HepG2 (cell line): ENCODE measurements around the gene ZNF474. TPM values are rescaled to one million over a fixed set of nuclear protein-coding genes. Genes with fewer than 3 reads are reported as not detected.

Experiments
- ATAC-seq: fragments of 200-7000 bp; cut with Tn5 transposase; 3 replicates; pipeline ENCODE4 v1.9.1; 2020; ENCODE audit warnings: mild to moderate bottlenecking, moderate library complexity
- BruUV-seq: library from RNA; stranded (reverse); fragments of 400-500 nt; replicated peaks from 2 replicates; lab custom pipeline; 2021; lab: Mats Ljungman, UMichigan
- CTCF ChIA-PET: fragments of 300-600 bp; formaldehyde crosslinking; extraction: SDS; loops from one replicate; lab custom pipeline; 2021; ENCODE audit warnings: low total read pairs, inconsistent platforms, low intra/inter-chr PET ratio; lab: Yijun Ruan, JAX
- POLR2A ChIA-PET: fragments of 350-600 bp; sonication (Branson Sonifier 250); formaldehyde crosslinking; loops from one replicate; lab custom pipeline; 2020; ENCODE audit warnings: antibody characterized with exemption, inconsistent platforms; lab: Yijun Ruan, JAX
- DNase-seq: peaks from one replicate; pipeline ENCODE4 v3.0.0-alpha.2; 2015; ENCODE audit warnings: low spot score
- FAIRE-seq: peaks from 3 replicates; lab custom pipeline; 2011; peaks lifted over from hg19 to GRCh38; lab: Jason Lieb, UNC
- H2AFZ ChIP-seq: one replicate; pipeline ENCODE4 v1.6.1; 2011; ENCODE audit warnings: low read length, inconsistent platforms
- H3K27ac ChIP-seq: fragments of 300-600 bp; 3 replicates; pipeline ENCODE4 v1.8.0; 2011; ENCODE audit warnings: mixed run types, mild to moderate bottlenecking, mixed read lengths, low read length, inconsistent platforms; ENCODE audit not compliant: insufficient read depth; ENCODE audit errors: extremely low read length
- H3K27me3 ChIP-seq, 2 experiments: fragments of 200-600 bp in 1 of 2; 2 replicates in 1 of 2; 3 replicates in 1 of 2; pipeline versions ENCODE4 v1.6.0 to v1.8.0; 2011; ENCODE audit warnings: low read length in 2 of 2, mild to moderate bottlenecking in 2 of 2, moderate library complexity in 2 of 2, inconsistent platforms in 1 of 2; ENCODE audit not compliant: insufficient read depth in 2 of 2, control insufficient read depth in 1 of 2
- H3K36me3 ChIP-seq, 2 experiments: fragments of 200-600 bp in 1 of 2; replicated peaks in 1 of 2; 2 replicates in 1 of 2; 3 replicates in 1 of 2; pipeline versions ENCODE4 v1.5.1 to v1.8.0; 2011; ENCODE audit warnings: low read length in 2 of 2, inconsistent platforms in 1 of 2; ENCODE audit not compliant: insufficient read depth in 2 of 2, control insufficient read depth in 1 of 2
- H3K4me1 ChIP-seq: 2 replicates; pipeline ENCODE4 v1.5.1; 2012; ENCODE audit warnings: low read length, inconsistent platforms; ENCODE audit not compliant: insufficient read depth
- H3K4me2 ChIP-seq: 2 replicates; pipeline ENCODE4 v1.6.0; 2011; ENCODE audit warnings: low read depth, low read length, inconsistent platforms
- H3K4me3 ChIP-seq, 3 experiments: fragments of 200-600 bp in 1 of 3; sonication (generic), shearing (Covaris generic) in 1 of 3; replicated peaks in 1 of 3; 2 replicates each; pipeline ENCODE4 v1.5.1; 2011 to 2016; ENCODE audit warnings: low read length in 3 of 3, inconsistent platforms in 2 of 3, low read depth in 2 of 3, mild to moderate bottlenecking in 2 of 3, control low read depth in 1 of 3, mixed read lengths in 1 of 3; ENCODE audit not compliant: insufficient read depth in 1 of 3
- H3K79me2 ChIP-seq: one replicate; pipeline ENCODE4 v1.6.1; 2011; ENCODE audit warnings: low read length, inconsistent platforms; ENCODE audit not compliant: insufficient read depth
- H3K9ac ChIP-seq: 2 replicates; pipeline ENCODE4 v1.6.0; 2011; ENCODE audit warnings: mild to moderate bottlenecking, low read depth, low read length, inconsistent platforms; ENCODE audit not compliant: insufficient read depth
- H3K9me3 ChIP-seq: 2 replicates; pipeline ENCODE4 v1.5.1; 2012; ENCODE audit warnings: mild to moderate bottlenecking, low read length
- H4K20me1 ChIP-seq: 2 replicates; pipeline ENCODE4 v1.6.0; 2011; ENCODE audit warnings: inconsistent platforms, mild to moderate bottlenecking, low read length, moderate library complexity; ENCODE audit not compliant: insufficient read depth
- ATF4 ChIP-seq, 2 experiments: fragments of 450-650 bp in 1 of 2; sonication (generic) in 1 of 2; formaldehyde crosslinking; IDR thresholded peaks; 2 replicates each; pipeline versions ENCODE4 v1.5.0 to v1.8.0; 2020 to 2022; ENCODE audit warnings: mild to moderate bottlenecking in 1 of 2, missing genetic modification reagents in 1 of 2
- ATF7 ChIP-seq, 2 experiments: fragments of 450-650 bp in 1 of 2; sonication (generic) in 1 of 2; formaldehyde crosslinking in 1 of 2; IDR thresholded peaks; 2 replicates each; pipeline versions ENCODE4 v1.4.0 to v1.6.1; 2016 to 2020; ENCODE audit warnings: antibody characterized with exemption in 1 of 2, mild to moderate bottlenecking in 1 of 2, missing genetic modification reagents in 1 of 2
- GATAD2A ChIP-seq: IDR thresholded peaks from 2 replicates; pipeline ENCODE4 v1.6.1; 2016
- HNF1A ChIP-seq, 2 experiments: sonication (generic) in 1 of 2; formaldehyde crosslinking in 1 of 2; IDR thresholded peaks; 2 replicates each; pipeline versions ENCODE4 v1.4.0 to v1.6.1; 2016 to 2020; ENCODE audit warnings: borderline replicate concordance in 1 of 2, low read depth in 1 of 2, mild to moderate bottlenecking in 1 of 2, missing genetic modification reagents in 1 of 2
- NR1H2 ChIP-seq: sonication (generic); formaldehyde crosslinking; IDR thresholded peaks from 2 replicates; pipeline ENCODE4 v1.8.1; 2022; ENCODE audit warnings: low read depth, missing genetic modification reagents, borderline replicate concordance
- PHB2 ChIP-seq: fragments of 450-650 bp; IDR thresholded peaks from 2 replicates; pipeline ENCODE4 v1.6.1; 2018; ENCODE audit not compliant: partially characterized antibody
- SMAD9 ChIP-seq: sonication (generic); formaldehyde crosslinking; IDR thresholded peaks from 2 replicates; pipeline ENCODE4 v1.5.1; 2020; ENCODE audit warnings: mild to moderate bottlenecking, missing genetic modification reagents
- SMARCE1 ChIP-seq: fragments of 450-650 bp; IDR thresholded peaks from 2 replicates; pipeline ENCODE4 v1.6.1; 2017; ENCODE audit warnings: borderline replicate concordance
- SRF ChIP-seq: IDR thresholded peaks from 2 replicates; pipeline ENCODE4 v1.6.1; 2011; ENCODE audit warnings: mild to moderate bottlenecking, low read depth, low read length, moderate library complexity
- ZNF784 ChIP-seq: sonication (generic); formaldehyde crosslinking; IDR thresholded peaks from 2 replicates; pipeline ENCODE4 v1.5.1; 2020; ENCODE audit warnings: missing genetic modification reagents, mild to moderate bottlenecking, borderline replicate concordance
- WGBS: methylation state at CpG from one replicate; pipeline ENCODE4 v1.1.6; 2017; ENCODE audit warnings: low lambda C conversion rate; 5-methylcytosine and 5-hydroxymethylcytosine counted together
- in situ Hi-C: cut with HindIII; loops from 2 replicates; pipeline ENCODE4 v1.10.0; 2017; ENCODE audit warnings: low pct_unique_long_range_greater_than_20kb; ENCODE audit not compliant: extremely low pct_ligation_motif_present
- intact Hi-C: fragments of 100-400 bp; cut with micrococcal nuclease; formaldehyde crosslinking; loops from one replicate; pipeline ENCODE4 v1.10.0; 2022; ENCODE audit not compliant: unreplicated experiment
- polyA plus RNA-seq, 8 experiments: library from polyadenylated mRNA; depleted of rRNA in 3 of 8; stranded (reverse) in 7 of 8; unstranded in 1 of 8; fragments of >200 nt; fragmentation: Illumina TruSeq in 4 of 8; extraction: Trizol in 4 of 8; gene quantifications; 2 replicates each; pipeline versions ENCODE4 v1.2.1 to v1.2.3, GENCODE V29; 2011 to 2016; ENCODE audit warnings: low read depth in 4 of 8, missing spikeins in 1 of 8, mixed read lengths in 1 of 8; ENCODE audit not compliant: insufficient read depth in 1 of 8
- total RNA-seq, 5 experiments: library from RNA; depleted of rRNA; stranded (reverse); fragments of >200 nt; fragmentation: Illumina TruSeq; extraction: Trizol; gene quantifications; 2 replicates each; pipeline ENCODE4 v1.2.3, GENCODE V29; 2016; ENCODE audit warnings: low read depth in 1 of 5

The ZNF474 gene
- total and polyA plus RNA-seq, 2 of the 13 experiments (the other 11 are each of a cell fraction or from before 2014, with no cell fraction given), result 0.07 TPM; not detected in 1

- BruUV-seq, result no TSS peak
- H3K9ac ChIP-seq, result no peak overlapping the region
- H3K4me3 ChIP-seq, result no peak overlapping the region
- intact Hi-C loops, result no loop called here
- no peak for FAIRE-seq
- ATAC-seq, result peak; percentile 84
- no peaks in the 10 kb centered on the region for H3K36me3 ChIP-seq
- peak; percentile 54; the same call in 1 of the 2 replicates for TF ChIP-seq SRF
- TF ChIP-seq ZNF784 (CRISPR knock-in tag), result no peak
- TF ChIP-seq SMAD9, result no peak
- TF ChIP-seq, all 625 proteins: peak for 1
- Histone ChIP-seq H3K79me2 (no peaks in the 10 kb centered on the region), H3K4me1 (peaks cover 18% of the 10 kb centered on the region), H3K27ac (no peak overlapping the region), H3K27me3 (no peaks in the 10 kb centered on the region), H2AFZ (peak overlapping the region; percentile 58), H3K4me2 (peak overlapping the region; percentile 64), H3K9me3 (no peaks in the 10 kb centered on the region), H4K20me1 (no peaks in the 10 kb centered on the region)
- 3% methylated on average over 3 of the region's 3 CpGs for WGBS
- in situ Hi-C loops, result no loop called here
- DNase-seq, result no peak
- ChIA-PET POLR2A (no interaction called here), CTCF (no interaction called here)
Measured at GRCh38 chr5:122164831-122165558, 35.6 kb downstream of the ZNF474 start.

- intact Hi-C loops, result no loop called here
- no TSS peak for BruUV-seq
- FAIRE-seq (no peak), DNase-seq (peak; percentile 60), ATAC-seq (peak; percentile 97)
- Histone ChIP-seq H3K27ac (no peak overlapping the region), H3K4me1 (peaks cover 18% of the 10 kb centered on the region), H3K36me3 (no peaks in the 10 kb centered on the region), H3K4me2 (peak overlapping the region; percentile 64), H3K9me3 (no peaks in the 10 kb centered on the region), H4K20me1 (no peaks in the 10 kb centered on the region), H2AFZ (peak overlapping the region; percentile 58), H3K4me3 (no peak overlapping the region; a peak in 1 of 6 replicates), H3K79me2 (no peaks in the 10 kb centered on the region), H3K27me3 (no peaks in the 10 kb centered on the region), H3K9ac (no peak overlapping the region)
- in situ Hi-C loops, result no loop called here
- CTCF ChIA-PET, result no interaction called here
- POLR2A ChIA-PET, result no interaction called here
- WGBS, result 29% methylated on average over 3 of the region's 3 CpGs
- TF ChIP-seq NR1H2 (CRISPR knock-in tag) (no peak), PHB2 (no peak), HNF1A (IDR thresholded peaks at IDR 0.05; ENCODE audit: low read depth) (peak; percentile 83), HNF1A (CRISPR knock-in tag; IDR thresholded peaks at IDR 0.05; ENCODE audit: borderline replicate concordance) (peak; percentile 77; the same call in 1 of the 2 replicates), SMARCE1 (no peak), ATF7 (IDR thresholded peaks at IDR 0.05) (peak; percentile 79), ATF7 (CRISPR knock-in tag; IDR thresholded peaks at IDR 0.05) (no peak), ATF4 (CRISPR knock-in tag; IDR thresholded peaks at IDR 0.05) (peak; percentile 27 to 97; a peak in 2 of 4 replicates), GATAD2A (peak; percentile 49)
Measured at GRCh38 chr5:122165559-122166078, 36.3 kb downstream of the ZNF474 start.
